Endothelial cell of umbilical vein (primary cell): ENCODE results near the gene POP5. TPM values are rescaled to one million over a fixed set of nuclear protein-coding genes. Genes with fewer than 3 reads are reported as not detected.

ENCODE experiments used
- BruUV-seq: library from RNA; stranded (reverse); fragments of 400-500 nt; replicated peaks from 2 replicates; lab custom pipeline; 2021; lab: Mats Ljungman, UMichigan
- CTCF ChIA-PET: fragments of 300-600, 350-600 bp; sonication (Branson Sonifier 250); formaldehyde crosslinking; loops from one replicate; lab custom pipeline; 2021; ENCODE audit warnings: antibody characterized with exemption, inconsistent platforms; lab: Charles Lee
- POLR2A ChIA-PET: fragments of 300-600, 350-600 bp; sonication (Branson Sonifier 250); formaldehyde crosslinking; loops from one replicate; lab custom pipeline; 2021; ENCODE audit warnings: antibody characterized with exemption, inconsistent platforms; lab: Charles Lee
- DNase-seq: peaks from one replicate; pipeline ENCODE4 v3.0.0-alpha.2; 2011; ENCODE audit warnings: low read depth, low spot score
- FAIRE-seq: peaks from 2 replicates; lab custom pipeline; 2011; peaks lifted over from hg19 to GRCh38; lab: Jason Lieb, UNC
- H2AFZ ChIP-seq: 2 replicates; pipeline ENCODE4 v1.6.0; 2012; ENCODE audit warnings: low read depth, low read length, control low read depth, inconsistent platforms
- H3K27ac ChIP-seq: 2 replicates; pipeline ENCODE4 v1.5.1; 2011; ENCODE audit warnings: low read depth, mild to moderate bottlenecking, control low read depth, low read length, moderate library complexity; ENCODE audit not compliant: insufficient read depth
- H3K27me3 ChIP-seq, 2 experiments: 2 replicates each; pipeline versions ENCODE4 v1.6.0 to v1.6.1; 2011; ENCODE audit warnings: low read length in 2 of 2, mixed read lengths in 1 of 2; ENCODE audit not compliant: control insufficient read depth in 2 of 2, insufficient read depth in 2 of 2
- H3K36me3 ChIP-seq, 2 experiments: 2 replicates in 1 of 2; 3 replicates in 1 of 2; pipeline ENCODE4 v1.5.1; 2011; ENCODE audit warnings: low read length in 2 of 2, mild to moderate bottlenecking in 1 of 2, moderate library complexity in 1 of 2; ENCODE audit not compliant: control insufficient read depth in 2 of 2, insufficient read depth in 2 of 2; ENCODE audit errors: extremely low read depth in 1 of 2
- H3K4me1 ChIP-seq: 3 replicates; pipeline ENCODE4 v1.5.1; 2011; ENCODE audit warnings: mild to moderate bottlenecking, low read length; ENCODE audit not compliant: control insufficient read depth, insufficient read depth; ENCODE audit errors: extremely low read depth
- H3K4me2 ChIP-seq: 2 replicates; pipeline ENCODE4 v1.6.1; 2011; ENCODE audit warnings: low read length, control low read depth, mixed read lengths; ENCODE audit not compliant: insufficient read depth
- H3K4me3 ChIP-seq, 3 experiments: fragments of 200-600 bp in 1 of 3; sonication (generic), shearing (Covaris generic) in 1 of 3; replicated peaks in 1 of 3; 2 replicates each; pipeline ENCODE4 v1.5.1; 2011 to 2016; ENCODE audit warnings: control low read depth in 3 of 3, low read length in 3 of 3, mild to moderate bottlenecking in 2 of 3, inconsistent platforms in 1 of 3, low read depth in 1 of 3, moderate library complexity in 1 of 3; ENCODE audit not compliant: insufficient read depth in 1 of 3
- H3K79me2 ChIP-seq: 2 replicates; pipeline ENCODE4 v1.6.0; 2012; ENCODE audit warnings: low read length, inconsistent platforms; ENCODE audit not compliant: control insufficient read depth, insufficient read depth
- H3K9ac ChIP-seq: replicated peaks from 2 replicates; pipeline ENCODE3; 2011; ENCODE audit warnings: low read length, control low read depth; ENCODE audit not compliant: insufficient read depth; ENCODE audit errors: extremely low read depth
- H3K9me1 ChIP-seq: replicated peaks from 3 replicates; pipeline ENCODE4 v1.6.0; 2011; ENCODE audit warnings: mild to moderate bottlenecking, low read length; ENCODE audit not compliant: control insufficient read depth, insufficient read depth; ENCODE audit errors: extremely low read depth
- H3K9me3 ChIP-seq: replicated peaks from 2 replicates; pipeline ENCODE4 v1.5.1; 2012; ENCODE audit warnings: low read length, inconsistent platforms; ENCODE audit not compliant: control insufficient read depth, insufficient read depth
- H4K20me1 ChIP-seq: replicated peaks from 2 replicates; pipeline ENCODE3; 2011; ENCODE audit warnings: mild to moderate bottlenecking, low read length; ENCODE audit not compliant: control insufficient read depth, insufficient read depth; ENCODE audit errors: extremely low read depth
- EZH2 ChIP-seq: IDR thresholded peaks from 2 replicates; pipeline ENCODE4 v1.6.1; 2012; ENCODE audit warnings: borderline replicate concordance, low read depth, mild to moderate bottlenecking, moderate library complexity, low read length, inconsistent platforms; ENCODE audit not compliant: severe bottlenecking
- GATA2 ChIP-seq: IDR thresholded peaks from 2 replicates; pipeline ENCODE4 v1.7.0; 2011; ENCODE audit warnings: low read depth, mild to moderate bottlenecking, moderate library complexity, mixed read lengths, low read length; ENCODE audit not compliant: insufficient read length, insufficient read depth
- JUN ChIP-seq: IDR thresholded peaks from 2 replicates; pipeline ENCODE4 v1.6.1; 2011; ENCODE audit warnings: borderline replicate concordance, low read depth; ENCODE audit not compliant: insufficient read length, insufficient read depth
- POLR2A ChIP-seq: IDR thresholded peaks from 2 replicates; pipeline ENCODE4 v1.6.1; 2012; ENCODE audit warnings: low read depth, mild to moderate bottlenecking, control low read depth, low read length
- POLR2AphosphoS5 ChIP-seq: IDR thresholded peaks from 2 replicates; pipeline ENCODE4 v1.6.1; 2012; ENCODE audit warnings: low read depth, mild to moderate bottlenecking, control low read depth, low read length, moderate library complexity; ENCODE audit not compliant: insufficient read depth
- dilution Hi-C: fragments of 300-500 bp; cut with MboI; formaldehyde crosslinking; loops from one replicate; pipeline ENCODE4 v1.15.0; 2019; ENCODE audit warnings: low sequenced_read_pairs; ENCODE audit not compliant: extremely low pct_ligation_motif_present
- intact Hi-C: fragments of 100-400 bp; cut with micrococcal nuclease; formaldehyde crosslinking; loops from one replicate; pipeline ENCODE4 v1.10.0; 2022
- polyA plus RNA-seq, 4 experiments: library from polyadenylated mRNA; depleted of rRNA in 3 of 4; stranded (reverse) in 3 of 4; unstranded in 1 of 4; fragments of >200 nt; gene quantifications; 2 replicates each; pipeline versions ENCODE4 v1.2.1 to v1.2.3, GENCODE V29; 2011 to 2012; ENCODE audit warnings: missing spikeins in 1 of 4
- total RNA-seq: library from RNA; stranded (reverse); gene quantifications from 2 replicates; pipeline ENCODE4 v1.2.3, GENCODE V29; 2021
- TF ChIP-seq, protein P1 (sequence below), 2 donors: IDR thresholded peaks; 1 replicate in 1 of 2; 2 replicates in 1 of 2; pipeline ENCODE4 v1.5.1; 2011; ENCODE audit warnings: low read length in 2 of 2, mild to moderate bottlenecking in 2 of 2, moderate library complexity in 2 of 2, control low read depth in 1 of 2, inconsistent platforms in 1 of 2, low read depth in 1 of 2; ENCODE audit not compliant: insufficient read depth in 1 of 2; ENCODE audit errors: extremely low read depth in 1 of 2
- TF ChIP-seq, protein P2 (sequence below): IDR thresholded peaks from 2 replicates; pipeline ENCODE4 v1.6.1; 2011; ENCODE audit not compliant: insufficient read depth, insufficient read length

The POP5 gene
- total and polyA plus RNA-seq, 2 donors (not counting 3 experiments of a cell fraction or from before 2014, with no cell fraction given): 25.7 to 60.2 TPM

DNA sequence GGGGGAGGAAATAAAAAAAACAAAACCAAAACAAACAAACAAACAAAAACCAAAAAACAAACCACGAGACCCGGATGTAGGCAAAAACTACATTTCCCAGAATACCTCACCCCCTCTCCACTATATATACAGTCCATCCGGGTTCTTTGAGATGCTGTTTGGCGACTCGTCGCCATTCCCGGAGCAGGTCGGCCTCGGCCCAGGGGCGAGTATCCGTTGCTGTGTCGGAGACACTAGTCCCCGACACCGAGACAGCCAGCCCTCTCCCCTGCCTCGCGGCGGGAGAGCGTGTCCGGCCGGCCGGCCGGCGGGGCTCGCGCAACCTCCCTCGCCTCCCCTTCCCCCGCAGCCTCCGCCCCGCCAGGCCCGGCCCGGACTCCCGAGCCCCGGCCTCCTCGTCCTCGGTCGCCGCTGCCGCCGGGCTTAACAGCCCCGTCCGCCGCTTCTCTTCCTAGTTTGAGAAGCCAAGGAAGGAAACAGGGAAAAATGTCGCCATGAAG, 46.9 kb downstream of the POP5 start, which contains the start of gene RNF10:
TSS of gene RNF10 (plus strand) at position 154 of the 500 bp plus-strand sequence. CDS start 456 bp downstream, outside the sequence.
- Histone ChIP-seq H3K9me3 (no peaks in the 10 kb centered on the region), H3K79me2 (peaks cover 51% of the 10 kb centered on the region), H3K9me1 (no peaks in the 10 kb centered on the region), H3K9ac (peak within 1 kb of the TSS; percentile 63), H3K4me2 (peak within 1 kb of the TSS; percentile 100), H3K27ac (peak within 1 kb of the TSS; percentile 52), H3K27me3 (no peaks in the 10 kb centered on the region), H3K36me3 (no peaks in the 10 kb centered on the region), H3K4me3 (peak within 1 kb of the TSS; percentile 40 to 83 (median 69)), H3K4me1 (peaks cover 48% of the 10 kb centered on the region), H2AFZ (peak within 1 kb of the TSS; percentile 6), H4K20me1 (peaks cover 12% of the 10 kb centered on the region)
- BruUV-seq: no TSS peak
- TF ChIP-seq EZH2: no peak
- TF ChIP-seq POLR2A: peak; percentile 98
- peak; percentile 94 for TF ChIP-seq POLR2AphosphoS5
- no peak for TF ChIP-seq JUN
- TF ChIP-seq GATA2: no peak
- TF ChIP-seq, protein P1, sequence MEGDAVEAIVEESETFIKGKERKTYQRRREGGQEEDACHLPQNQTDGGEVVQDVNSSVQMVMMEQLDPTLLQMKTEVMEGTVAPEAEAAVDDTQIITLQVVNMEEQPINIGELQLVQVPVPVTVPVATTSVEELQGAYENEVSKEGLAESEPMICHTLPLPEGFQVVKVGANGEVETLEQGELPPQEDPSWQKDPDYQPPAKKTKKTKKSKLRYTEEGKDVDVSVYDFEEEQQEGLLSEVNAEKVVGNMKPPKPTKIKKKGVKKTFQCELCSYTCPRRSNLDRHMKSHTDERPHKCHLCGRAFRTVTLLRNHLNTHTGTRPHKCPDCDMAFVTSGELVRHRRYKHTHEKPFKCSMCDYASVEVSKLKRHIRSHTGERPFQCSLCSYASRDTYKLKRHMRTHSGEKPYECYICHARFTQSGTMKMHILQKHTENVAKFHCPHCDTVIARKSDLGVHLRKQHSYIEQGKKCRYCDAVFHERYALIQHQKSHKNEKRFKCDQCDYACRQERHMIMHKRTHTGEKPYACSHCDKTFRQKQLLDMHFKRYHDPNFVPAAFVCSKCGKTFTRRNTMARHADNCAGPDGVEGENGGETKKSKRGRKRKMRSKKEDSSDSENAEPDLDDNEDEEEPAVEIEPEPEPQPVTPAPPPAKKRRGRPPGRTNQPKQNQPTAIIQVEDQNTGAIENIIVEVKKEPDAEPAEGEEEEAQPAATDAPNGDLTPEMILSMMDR (IDR thresholded peaks at IDR 0.05; ENCODE audit: extremely low read depth in 1 of 2, insufficient read depth in 1 of 2, low read depth in 1 of 2, low read length in 2 of 2): no peak
- TF ChIP-seq, protein P2, sequence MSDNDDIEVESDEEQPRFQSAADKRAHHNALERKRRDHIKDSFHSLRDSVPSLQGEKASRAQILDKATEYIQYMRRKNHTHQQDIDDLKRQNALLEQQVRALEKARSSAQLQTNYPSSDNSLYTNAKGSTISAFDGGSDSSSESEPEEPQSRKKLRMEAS: no peak
- intact Hi-C loops: no loop called here
- dilution Hi-C loops: no loop called here
- peak; percentile 78 for DNase-seq
- ChIA-PET POLR2A (no interaction called here), CTCF (interaction anchor here (1.2 to 1.4 kb wide), 2 partner anchors 28 to 30 kb away, joined by 3 read pairs; no protein-coding TSS in a partner anchor)
- peak; percentile 77 for FAIRE-seq
